Testis (tissue), 3 donors: ENCODE data around the gene ESPN. TPM values are rescaled to one million over a fixed set of nuclear protein-coding genes. Genes with fewer than 3 reads are reported as not detected.

Experiments
- DNase-seq: peaks from one replicate; pipeline ENCODE4 v3.0.0-alpha.2; 2019
- H3K27ac ChIP-seq, 2 donors: fragments of 200-600 bp; sonication (generic); one replicate each; pipeline ENCODE4 v1.5.1; 2019
- H3K27me3 ChIP-seq: fragments of 200-600 bp; sonication (generic); one replicate; pipeline ENCODE4 v1.5.1; 2019
- H3K36me3 ChIP-seq: fragments of 200-600 bp; sonication (generic); one replicate; pipeline ENCODE4 v1.5.1; 2017; ENCODE audit warnings: low read depth; ENCODE audit errors: missing control alignments
- H3K4me1 ChIP-seq: fragments of 200-600 bp; sonication (generic); one replicate; pipeline ENCODE4 v1.5.1; 2019
- H3K4me3 ChIP-seq, 2 donors: fragments of 200-600 bp; sonication (generic); one replicate each; pipeline ENCODE4 v1.5.1; 2017 to 2019
- H3K9me3 ChIP-seq: fragments of 200-600 bp; sonication (generic); one replicate; pipeline ENCODE4 v1.5.1; 2017
- CTCF ChIP-seq, 3 experiments: fragments of 450-650 bp in 2 of 3; fragments of 200-600 bp in 1 of 3; sonication (generic) in 1 of 3; IDR thresholded peaks; one replicate each; pipeline ENCODE4 v1.5.1; 2016 to 2019; ENCODE audit warnings: antibody characterized with exemption in 3 of 3, mild to moderate bottlenecking in 2 of 3, moderate library complexity in 1 of 3
- POLR2A ChIP-seq: fragments of 450-650 bp; IDR thresholded peaks from one replicate; pipeline ENCODE4 v1.6.1; 2017; ENCODE audit warnings: antibody characterized with exemption, mild to moderate bottlenecking, moderate library complexity
- WGBS, 2 donors: methylation state at CpG; one replicate each; pipeline ENCODE4 v1.1.5; 2018; 5-methylcytosine and 5-hydroxymethylcytosine counted together
- intact Hi-C: fragments of 100-400 bp; cut with DNase I; formaldehyde crosslinking; loops from one replicate; pipeline ENCODE4 v1.15.1; 2023; ENCODE audit warnings: low total_unique reads
- polyA plus RNA-seq: library from polyadenylated mRNA; stranded (reverse); fragments of 350-450 nt; fragmentation: Illumina TruSeq; extraction: RNeasy Lipid Tissue Mini Kit (QIAGEN cat#74804); gene quantifications from one replicate; pipeline ENCODE4 v1.2.3, GENCODE V29; 2014; ENCODE audit warnings: low read depth, low replicate concordance; ENCODE audit not compliant: insufficient read depth
- total RNA-seq, 2 donors: library from RNA; depleted of rRNA; stranded (reverse); fragments of >200 nt; gene quantifications; one replicate each; pipeline ENCODE4 v1.2.3, GENCODE V29; 2016

Gene ESPN
- total and polyA plus RNA-seq, 3 donors from 2014 or later: 270 to 404 (median 396) TPM

GRCh38 chr1:6476483-6476882, 51.9 kb downstream of the ESPN start:
- no peaks in the 10 kb centered on the region for H3K27me3 ChIP-seq
- no peak for DNase-seq
- no peaks in the 10 kb centered on the region for H3K9me3 ChIP-seq
- H3K4me3 ChIP-seq: no peak overlapping the region
- H3K36me3 ChIP-seq: no peaks in the 10 kb centered on the region
- TF ChIP-seq POLR2A (no peak), CTCF (IDR thresholded peaks at IDR 0.05) (no peak)
- WGBS, 2 donors: 93 to 96% methylated on average over 5 of the region's 5 CpGs
- intact Hi-C loops: no loop called here
- no peak overlapping the region for H3K27ac ChIP-seq
- no peaks in the 10 kb centered on the region for H3K4me1 ChIP-seq

GRCh38 chr1:6477039-6477820, 52.7 kb downstream of the ESPN start:
- TF ChIP-seq POLR2A (no peak), CTCF (IDR thresholded peaks at IDR 0.05) (no peak)
- H3K4me1 ChIP-seq: no peaks in the 10 kb centered on the region
- 88% methylated on average over 17 to 24 of the region's 24 CpGs for WGBS, 2 donors

GRCh38 chr1:6481820-6482219, 57.2 kb downstream of the ESPN start:
- Histone ChIP-seq H3K4me3 (no peak overlapping the region), H3K36me3 (no peaks in the 10 kb centered on the region), H3K27ac (no peak overlapping the region), H3K27me3 (no peaks in the 10 kb centered on the region), H3K4me1 (no peaks in the 10 kb centered on the region), H3K9me3 (no peaks in the 10 kb centered on the region)
- 79 to 84% methylated on average over 5 of the region's 5 CpGs for WGBS, 2 donors
- intact Hi-C loops: no loop called here
- TF ChIP-seq CTCF (IDR thresholded peaks at IDR 0.05) (no peak), POLR2A (no peak)
- no peak for DNase-seq

More at GRCh38 chr1:6477039-6477820, 52.7 kb downstream of the ESPN start:
- no peaks in the 10 kb centered on the region for H3K27me3 ChIP-seq
- no peaks in the 10 kb centered on the region for H3K36me3 ChIP-seq
- no peak overlapping the region for H3K27ac ChIP-seq
- DNase-seq: no peak
- H3K9me3 ChIP-seq: no peaks in the 10 kb centered on the region
- no peak overlapping the region for H3K4me3 ChIP-seq
- intact Hi-C loops: no loop called here

GRCh38 chr1:6483017-6483760, 58.6 kb downstream of the ESPN start:
- intact Hi-C loops: no loop called here
- no peak overlapping the region for H3K27ac ChIP-seq
- no peaks in the 10 kb centered on the region for H3K4me1 ChIP-seq
- no peak overlapping the region for H3K4me3 ChIP-seq
- DNase-seq: no peak
- no peaks in the 10 kb centered on the region for H3K27me3 ChIP-seq
- TF ChIP-seq POLR2A: no peak
- no peak for TF ChIP-seq CTCF (IDR thresholded peaks at IDR 0.05)
- 90% methylated on average over 8 to 14 of the region's 14 CpGs for WGBS, 2 donors
- no peaks in the 10 kb centered on the region for H3K9me3 ChIP-seq
- H3K36me3 ChIP-seq: no peaks in the 10 kb centered on the region
